GM12872 (cell line): ENCODE data around the gene CTCF.

Experiments
- CTCF ChIP-seq: IDR thresholded peaks from 3 replicates; pipeline ENCODE4 v1.5.1; 2011; ENCODE audit warnings: low read depth, mild to moderate bottlenecking, low read length, moderate library complexity; ENCODE audit not compliant: insufficient read depth

Gene CTCF

GRCh38 chr16:67548265-67549126 is 13.8 kb upstream of the CTCF start:
- TF ChIP-seq CTCF: no peak

- no peak for TF ChIP-seq CTCF
Observed at GRCh38 chr16:67549240-67549639, 13.1 kb upstream of the CTCF start.

- no peak for TF ChIP-seq CTCF
Observed at GRCh38 chr16:67549936-67550335, 12.4 kb upstream of the CTCF start.

GRCh38 chr16:67551091-67551490 is 11.2 kb upstream of the CTCF start:
- TF ChIP-seq CTCF: no peak

GRCh38 chr16:67551972-67552371 is 10.4 kb upstream of the CTCF start:
- no peak for TF ChIP-seq CTCF

- no peak for TF ChIP-seq CTCF
Observed at GRCh38 chr16:67552476-67552875, 9.8 kb upstream of the CTCF start.

GRCh38 chr16:67555795-67556212 is 6.5 kb upstream of the CTCF start:
- TF ChIP-seq CTCF: no peak

GRCh38 chr16:67558859-67559258 is 3.5 kb upstream of the CTCF start:
- no peak for TF ChIP-seq CTCF
